GM23338 (cell line): ENCODE data around the gene EPHA10.

Source experiments
- CTCF ChIP-seq, 2 experiments: fragments of 200-600 bp in 1 of 2; sonication (generic) in 1 of 2; conservative IDR thresholded peaks; 2 replicates each; pipeline versions ENCODE4 v1.5.1 to v1.6.1; 2016 to 2017; ENCODE audit warnings: antibody characterized with exemption in 2 of 2, low read depth in 2 of 2, mild to moderate bottlenecking in 2 of 2, moderate library complexity in 1 of 2
- REST ChIP-seq: IDR thresholded peaks from one replicate; pipeline ENCODE4 v1.6.1; 2018; ENCODE audit warnings: antibody characterized with exemption; ENCODE audit not compliant: unreplicated experiment

DNA sequence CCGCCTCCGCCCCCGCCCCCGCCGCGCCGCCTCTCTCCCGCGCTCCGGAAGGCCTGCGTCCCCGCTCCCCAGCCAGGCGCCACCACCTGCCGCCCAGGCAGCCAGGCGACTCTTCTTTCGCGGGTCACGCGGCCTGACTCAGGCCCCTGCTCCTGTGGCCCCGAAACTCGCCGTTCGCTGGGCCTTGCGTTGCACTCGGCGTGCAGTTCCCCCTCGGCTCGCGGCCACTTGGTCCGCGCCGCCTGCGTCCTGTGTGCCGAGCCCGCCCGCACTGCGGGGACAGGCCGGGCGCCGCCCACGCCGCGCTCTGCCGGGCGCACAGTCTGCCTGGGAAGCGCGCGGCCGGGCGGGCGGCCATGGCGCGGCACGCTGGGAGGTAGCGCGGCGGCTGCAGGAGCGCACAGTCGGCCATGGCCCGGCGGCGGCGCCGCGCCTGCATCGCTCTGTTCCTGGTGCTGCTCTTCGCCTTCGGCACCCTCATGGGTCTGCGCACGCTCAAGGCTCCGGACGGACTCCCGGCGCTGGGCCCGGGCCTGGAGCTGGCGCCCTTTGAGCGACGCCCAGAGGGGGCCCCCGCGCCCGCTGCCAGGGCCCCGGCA, 29.0 kb upstream of the EPHA10 start, which contains the start of gene MANEAL:
- TF ChIP-seq CTCF (conservative IDR thresholded peaks at IDR 0.05; ENCODE audit: low read depth in 2 of 2), result no peak
- TF ChIP-seq REST, result no peak
